ENCODE results near the gene ARHGEF16. TPM values are rescaled to one million over a fixed set of nuclear protein-coding genes. Genes with fewer than 3 reads are reported as not detected.

The ARHGEF16 gene
- total RNA-seq, 1 donor = 0.18 TPM

- DNase-seq (ENCODE audit: low read depth) = no peak
- no peak for TF ChIP-seq CTCF (IDR thresholded peaks at IDR 0.05; ENCODE audit: insufficient read depth, low read length)
- H3K4me3 ChIP-seq (ENCODE audit: low read depth, low read length) = no peak overlapping the region
These were observed 22.2 kb downstream of the ARHGEF16 start for GRCh38 chr1:3476666-3477065.

- TF ChIP-seq CTCF (IDR thresholded peaks at IDR 0.05; ENCODE audit: insufficient read depth, low read length) = no peak
- no peak for DNase-seq (ENCODE audit: low read depth)
- no peak overlapping the region for H3K4me3 ChIP-seq (ENCODE audit: low read depth, low read length)
These were observed 23.0 kb downstream of the ARHGEF16 start for GRCh38 chr1:3477241-3477995.

GRCh38 chr1:3478187-3478586, 23.7 kb downstream of the ARHGEF16 start:
- no peak for TF ChIP-seq CTCF (IDR thresholded peaks at IDR 0.05; ENCODE audit: insufficient read depth, low read length)
- H3K4me3 ChIP-seq (ENCODE audit: low read depth, low read length) = no peak overlapping the region
- no peak for DNase-seq (ENCODE audit: low read depth)

- no peak for DNase-seq (ENCODE audit: low read depth)
- no peak overlapping the region for H3K4me3 ChIP-seq (ENCODE audit: low read depth, low read length)
- TF ChIP-seq CTCF (IDR thresholded peaks at IDR 0.05; ENCODE audit: insufficient read depth, low read length) = no peak
These were observed 25.3 kb downstream of the ARHGEF16 start for GRCh38 chr1:3479511-3480368.

- no peak overlapping the region for H3K4me3 ChIP-seq (ENCODE audit: low read depth, low read length)
- DNase-seq (ENCODE audit: low read depth) = no peak
- no peak for TF ChIP-seq CTCF (IDR thresholded peaks at IDR 0.05; ENCODE audit: insufficient read depth, low read length)
These were observed 25.9 kb downstream of the ARHGEF16 start for GRCh38 chr1:3480369-3480719.

- no peak for DNase-seq (ENCODE audit: low read depth)
- TF ChIP-seq CTCF (IDR thresholded peaks at IDR 0.05; ENCODE audit: insufficient read depth, low read length) = no peak
These were observed 26.6 kb downstream of the ARHGEF16 start for GRCh38 chr1:3481046-3481445.

More at GRCh38 chr1:3481046-3481445, 26.6 kb downstream of the ARHGEF16 start:
- H3K4me3 ChIP-seq (ENCODE audit: low read depth, low read length) = no peak overlapping the region

Measured in fibroblast of the aortic adventitia (primary cell).